ENCODE results near the gene HEXD. TPM values are rescaled to one million over a fixed set of nuclear protein-coding genes. Genes with fewer than 3 reads are reported as not detected.

Gene HEXD
- total RNA-seq, 4 donors from 2014 or later: 29.1 to 66.4 (median 47.3) TPM

DNA sequence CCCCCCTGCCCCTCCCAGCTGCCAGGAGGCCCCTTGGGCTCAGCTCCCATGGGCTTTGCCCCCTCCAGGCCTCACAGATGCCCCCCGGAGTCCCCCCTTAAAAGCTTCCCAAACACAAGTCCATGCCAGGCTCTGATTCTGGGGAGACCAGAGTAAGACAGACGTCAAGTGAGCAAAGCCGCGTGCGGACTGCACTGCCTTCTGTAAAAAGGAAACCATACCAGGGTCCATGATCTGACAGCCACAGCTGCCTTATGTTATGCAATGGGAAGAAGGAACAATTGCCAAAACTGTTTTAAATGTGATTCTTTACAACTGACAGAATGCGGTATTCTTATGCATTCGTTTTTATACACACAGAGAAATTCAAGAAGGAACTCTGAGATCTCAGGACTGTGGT lies 17.9 kb upstream of the HEXD start:
- ATAC-seq (ENCODE audit: low FRiP score) (no peak), DNase-seq (ENCODE audit: low spot score) (no peak)
- TF ChIP-seq, protein P1, sequence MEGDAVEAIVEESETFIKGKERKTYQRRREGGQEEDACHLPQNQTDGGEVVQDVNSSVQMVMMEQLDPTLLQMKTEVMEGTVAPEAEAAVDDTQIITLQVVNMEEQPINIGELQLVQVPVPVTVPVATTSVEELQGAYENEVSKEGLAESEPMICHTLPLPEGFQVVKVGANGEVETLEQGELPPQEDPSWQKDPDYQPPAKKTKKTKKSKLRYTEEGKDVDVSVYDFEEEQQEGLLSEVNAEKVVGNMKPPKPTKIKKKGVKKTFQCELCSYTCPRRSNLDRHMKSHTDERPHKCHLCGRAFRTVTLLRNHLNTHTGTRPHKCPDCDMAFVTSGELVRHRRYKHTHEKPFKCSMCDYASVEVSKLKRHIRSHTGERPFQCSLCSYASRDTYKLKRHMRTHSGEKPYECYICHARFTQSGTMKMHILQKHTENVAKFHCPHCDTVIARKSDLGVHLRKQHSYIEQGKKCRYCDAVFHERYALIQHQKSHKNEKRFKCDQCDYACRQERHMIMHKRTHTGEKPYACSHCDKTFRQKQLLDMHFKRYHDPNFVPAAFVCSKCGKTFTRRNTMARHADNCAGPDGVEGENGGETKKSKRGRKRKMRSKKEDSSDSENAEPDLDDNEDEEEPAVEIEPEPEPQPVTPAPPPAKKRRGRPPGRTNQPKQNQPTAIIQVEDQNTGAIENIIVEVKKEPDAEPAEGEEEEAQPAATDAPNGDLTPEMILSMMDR (IDR thresholded peaks at IDR 0.05): no peak

DNA sequence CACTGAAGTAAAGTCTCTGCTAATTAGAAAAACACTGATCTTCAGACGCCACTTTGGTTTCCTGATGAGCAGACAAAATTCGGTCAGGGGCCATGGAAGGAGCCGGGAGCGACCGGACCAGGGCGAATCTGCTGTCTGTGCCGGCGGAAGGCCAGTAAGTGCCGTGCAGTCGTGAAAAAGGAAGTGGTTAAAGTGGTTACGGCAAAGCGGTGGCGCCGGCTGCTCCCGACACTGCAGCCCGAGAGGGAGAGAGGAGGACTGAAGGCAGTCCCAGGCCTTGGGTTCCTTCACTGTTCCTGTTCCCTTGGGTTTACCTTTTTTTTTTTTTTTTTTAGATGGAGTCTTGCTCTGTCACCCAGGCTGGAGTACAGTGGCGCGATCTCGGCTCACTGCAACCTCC lies 17.3 kb upstream of the HEXD start:
- ATAC-seq (ENCODE audit: low FRiP score): no peak
- TF ChIP-seq, protein P1 (IDR thresholded peaks at IDR 0.05): no peak

DNA sequence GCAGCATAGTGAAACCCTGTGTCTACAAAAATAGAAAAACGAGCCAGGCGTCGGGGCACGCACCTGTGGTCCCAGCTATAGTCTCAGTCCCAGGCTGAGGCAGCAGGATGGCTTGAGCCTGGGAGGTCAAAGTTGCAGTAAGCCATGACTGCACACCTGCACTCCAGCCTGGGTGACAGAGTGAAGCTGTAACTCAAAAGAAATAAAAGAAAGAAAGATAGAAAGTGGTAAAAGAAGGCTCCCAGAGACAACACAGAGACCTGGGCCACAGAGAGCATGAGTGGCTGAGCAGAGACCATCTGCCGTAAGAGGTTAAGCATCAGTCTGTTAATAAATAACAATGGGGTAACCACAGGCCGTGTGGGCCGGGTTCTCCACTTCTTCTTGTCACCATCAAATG lies 15.3 kb upstream of the HEXD start:
- TF ChIP-seq, protein P1 (IDR thresholded peaks at IDR 0.05): no peak
- no peak for ATAC-seq (ENCODE audit: low FRiP score)
- no peak for DNase-seq (ENCODE audit: low spot score)

More for the DNA sequence above, 17.3 kb upstream of the HEXD start:
- no peak for DNase-seq (ENCODE audit: low spot score)

GRCh38 chr17:82403662-82404660 lies 14.2 kb upstream of the HEXD start:
- TF ChIP-seq, protein P1 (IDR thresholded peaks at IDR 0.05): no peak
- ATAC-seq (ENCODE audit: low FRiP score) (no peak), DNase-seq (ENCODE audit: low spot score) (no peak)

- no peak for DNase-seq (ENCODE audit: low spot score)
- TF ChIP-seq, protein P1 (IDR thresholded peaks at IDR 0.05): no peak
- no peak for ATAC-seq (ENCODE audit: low FRiP score)
Observed at GRCh38 chr17:82405051-82405450, 13.1 kb upstream of the HEXD start.

DNA sequence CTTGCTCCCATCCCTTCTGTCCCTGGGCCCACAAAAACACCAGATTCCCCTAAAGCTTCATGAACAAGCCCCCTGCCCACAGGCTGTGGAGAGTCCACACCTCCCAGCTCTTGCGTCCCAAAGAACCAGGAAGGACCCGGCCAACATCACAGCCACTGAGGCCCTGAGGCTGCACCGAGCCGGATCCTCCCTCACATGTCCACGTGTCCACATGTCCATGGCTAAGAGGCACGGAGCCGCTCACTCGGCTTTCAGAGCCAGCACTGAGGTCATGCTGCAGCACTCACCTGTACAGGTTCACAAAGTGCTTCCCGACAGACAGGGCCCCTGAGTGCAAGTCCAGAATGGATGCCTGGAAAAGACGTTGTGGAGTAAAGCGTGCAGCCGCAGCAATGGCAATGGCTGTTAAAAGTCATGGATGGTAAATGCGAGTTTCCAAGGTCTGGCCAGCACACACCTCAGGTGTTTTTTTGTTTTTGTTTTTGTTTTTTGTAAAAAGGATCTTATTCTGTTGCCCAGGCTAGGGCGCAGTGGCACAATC lies 11.9 kb upstream of the HEXD start:
- DNase-seq (ENCODE audit: low spot score): no peak
- TF ChIP-seq, protein P1 (IDR thresholded peaks at IDR 0.05): no peak
- ATAC-seq (ENCODE audit: low FRiP score): no peak
